Stimulated activated naive CD8-positive, alpha-beta T cell treated with anti-CD3 and anti-CD28 coated beads, Interleukin-15, amount 100 ng/mL, for 72 hours (primary cell): ENCODE measurements around the gene CNN2.

Experiments used
- ATAC-seq: fragments of 150-1000 bp; cut with Tn5 transposase; 2 replicates; pipeline ENCODE4 v1.10.0; 2021; ENCODE audit warnings: mild to moderate bottlenecking, moderate library complexity
- DNase-seq, 2 donors: peaks; one replicate each; pipeline ENCODE4 v3.0.0; 2021 to 2022
- H3K27ac Mint-ChIP-seq, 2 donors: one replicate each; pipeline ENCODE4 v1.8.0; 2022; ENCODE audit warnings: mild to moderate bottlenecking in 2 of 2, mixed read lengths in 2 of 2, moderate library complexity in 2 of 2
- H3K27me3 Mint-ChIP-seq: one replicate; pipeline ENCODE4 v1.8.0; 2022; ENCODE audit warnings: mixed read lengths
- H3K4me1 Mint-ChIP-seq: one replicate; pipeline ENCODE4 v1.8.0; 2022; ENCODE audit warnings: mild to moderate bottlenecking, mixed read lengths
- H3K4me3 Mint-ChIP-seq, 2 donors: one replicate each; pipeline ENCODE4 v1.8.0; 2022; ENCODE audit warnings: mild to moderate bottlenecking in 2 of 2, mixed read lengths in 2 of 2, moderate library complexity in 1 of 2
- H3K9me3 Mint-ChIP-seq, 2 donors: one replicate each; pipeline ENCODE4 v1.8.0; 2022; ENCODE audit warnings: mixed read lengths in 2 of 2

The CNN2 gene

GRCh38 chr19:991932-992669 lies 34.3 kb upstream of the CNN2 start:
- H3K27ac Mint-ChIP-seq: peak overlapping the region in 1 of 2 donors; percentile 63
- DNase-seq (no peak), ATAC-seq (no peak)
- H3K27me3 Mint-ChIP-seq: peaks cover 5% of the 10 kb centered on the region
- no peaks in the 10 kb centered on the region for H3K9me3 Mint-ChIP-seq
- H3K4me1 Mint-ChIP-seq: peaks cover 30% of the 10 kb centered on the region
- H3K4me3 Mint-ChIP-seq: no peak overlapping the region

- H3K4me3 Mint-ChIP-seq: no peak overlapping the region
Observed at GRCh38 chr19:992670-993055, 33.7 kb upstream of the CNN2 start.

GRCh38 chr19:993361-993830 lies 33.0 kb upstream of the CNN2 start:
- Mint-ChIP-seq H3K4me1 (peaks cover 24% of the 10 kb centered on the region), H3K9me3 (no peaks in the 10 kb centered on the region), H3K27me3 (peaks cover 14% of the 10 kb centered on the region), H3K27ac (no peak overlapping the region), H3K4me3 (no peak overlapping the region)
- ATAC-seq (no peak), DNase-seq (no peak)

More at GRCh38 chr19:992670-993055, 33.7 kb upstream of the CNN2 start:
- Mint-ChIP-seq H3K9me3 (no peaks in the 10 kb centered on the region), H3K4me1 (peaks cover 30% of the 10 kb centered on the region), H3K27ac (no peak overlapping the region), H3K27me3 (peaks cover 7% of the 10 kb centered on the region)
- DNase-seq: no peak
- ATAC-seq: no peak

- H3K9me3 Mint-ChIP-seq: no peaks in the 10 kb centered on the region
- no peak for ATAC-seq
- peaks cover 21% of the 10 kb centered on the region for H3K4me1 Mint-ChIP-seq
- H3K4me3 Mint-ChIP-seq: no peak overlapping the region
- peaks cover 19% of the 10 kb centered on the region for H3K27me3 Mint-ChIP-seq
- no peak overlapping the region for H3K27ac Mint-ChIP-seq
- no peak for DNase-seq
Observed at GRCh38 chr19:993831-994393, 32.5 kb upstream of the CNN2 start.

GRCh38 chr19:994516-994915 lies 31.9 kb upstream of the CNN2 start:
- peak overlapping the region in 1 of 2 donors; percentile 63 for H3K27ac Mint-ChIP-seq
- DNase-seq (no peak), ATAC-seq (no peak)
- H3K9me3 Mint-ChIP-seq: no peaks in the 10 kb centered on the region
- no peak overlapping the region for H3K4me3 Mint-ChIP-seq
- H3K4me1 Mint-ChIP-seq: peaks cover 23% of the 10 kb centered on the region
- peaks cover 25% of the 10 kb centered on the region for H3K27me3 Mint-ChIP-seq

- no peaks in the 10 kb centered on the region for H3K9me3 Mint-ChIP-seq
- no peak overlapping the region for H3K4me3 Mint-ChIP-seq
- ATAC-seq (no peak), DNase-seq (no peak)
- peaks cover 23% of the 10 kb centered on the region for H3K4me1 Mint-ChIP-seq
- H3K27me3 Mint-ChIP-seq: peaks cover 30% of the 10 kb centered on the region
- H3K27ac Mint-ChIP-seq: no peak overlapping the region
Observed at GRCh38 chr19:995051-995827, 31.2 kb upstream of the CNN2 start.

GRCh38 chr19:996051-996838 lies 30.2 kb upstream of the CNN2 start:
- H3K27me3 Mint-ChIP-seq: peaks cover 36% of the 10 kb centered on the region
- peaks cover 28% of the 10 kb centered on the region for H3K4me1 Mint-ChIP-seq
- peak overlapping the region; percentile 50 to 85 for H3K4me3 Mint-ChIP-seq
- peak; percentile 61 for ATAC-seq
- peak; percentile 58 to 71 for DNase-seq
- no peaks in the 10 kb centered on the region for H3K9me3 Mint-ChIP-seq
- H3K27ac Mint-ChIP-seq: peak overlapping the region in 1 of 2 donors; percentile 91

- no peak for DNase-seq
- H3K9me3 Mint-ChIP-seq: no peaks in the 10 kb centered on the region
- H3K27ac Mint-ChIP-seq: no peak overlapping the region
- no peak for ATAC-seq
- peaks cover 48% of the 10 kb centered on the region for H3K27me3 Mint-ChIP-seq
- no peak overlapping the region for H3K4me3 Mint-ChIP-seq
- peaks cover 30% of the 10 kb centered on the region for H3K4me1 Mint-ChIP-seq
Observed at GRCh38 chr19:998064-998463, 28.3 kb upstream of the CNN2 start.

- H3K27ac Mint-ChIP-seq: no peak overlapping the region
- ATAC-seq: no peak
- H3K27me3 Mint-ChIP-seq: peaks cover 48% of the 10 kb centered on the region
- peaks cover 30% of the 10 kb centered on the region for H3K4me1 Mint-ChIP-seq
- H3K9me3 Mint-ChIP-seq: no peaks in the 10 kb centered on the region
- H3K4me3 Mint-ChIP-seq: peak overlapping the region in 1 of 2 donors; percentile 17
- no peak for DNase-seq
Observed at GRCh38 chr19:999379-999719, 27.1 kb upstream of the CNN2 start.

GRCh38 chr19:1000095-1000494 lies 26.3 kb upstream of the CNN2 start, which contains the start of gene GRIN3B:
Gene GRIN3B (plus strand): TSS chr19:1000419. CDS start chr19:1000438, 19 bp downstream.
- no peaks in the 10 kb centered on the region for H3K9me3 Mint-ChIP-seq
- DNase-seq (peak; percentile 61 to 65), ATAC-seq (peak; percentile 53)
- H3K4me1 Mint-ChIP-seq: peaks cover 30% of the 10 kb centered on the region
- peaks cover 48% of the 10 kb centered on the region for H3K27me3 Mint-ChIP-seq
- peak within 1 kb of the TSS; percentile 39 to 53 for H3K4me3 Mint-ChIP-seq
- peak within 1 kb of the TSS in 1 of 2 donors; percentile 74 for H3K27ac Mint-ChIP-seq

GRCh38 chr19:1000591-1001537 lies 25.5 kb upstream of the CNN2 start:
- DNase-seq (no peak), ATAC-seq (no peak)
- H3K4me3 Mint-ChIP-seq: peak overlapping the region; percentile 39 to 53
- H3K27me3 Mint-ChIP-seq: peaks cover 48% of the 10 kb centered on the region
- peak overlapping the region in 1 of 2 donors; percentile 74 for H3K27ac Mint-ChIP-seq
- peaks cover 26% of the 10 kb centered on the region for H3K4me1 Mint-ChIP-seq
- H3K9me3 Mint-ChIP-seq: no peaks in the 10 kb centered on the region

GRCh38 chr19:1001538-1002166 lies 24.8 kb upstream of the CNN2 start:
- peak; percentile 60 for ATAC-seq
- H3K27ac Mint-ChIP-seq: no peak overlapping the region

GRCh38 chr19:1002600-1002999 lies 23.8 kb upstream of the CNN2 start:
- no peak for DNase-seq
- ATAC-seq: no peak
- H3K9me3 Mint-ChIP-seq: no peaks in the 10 kb centered on the region
- peaks cover 42% of the 10 kb centered on the region for H3K27me3 Mint-ChIP-seq
- H3K4me3 Mint-ChIP-seq: no peak overlapping the region
- H3K4me1 Mint-ChIP-seq: peaks cover 14% of the 10 kb centered on the region
- no peak overlapping the region for H3K27ac Mint-ChIP-seq

More at GRCh38 chr19:1001538-1002166, 24.8 kb upstream of the CNN2 start:
- peaks cover 43% of the 10 kb centered on the region for H3K27me3 Mint-ChIP-seq
- DNase-seq: peak; percentile 70 to 74
- peaks cover 18% of the 10 kb centered on the region for H3K4me1 Mint-ChIP-seq
- H3K4me3 Mint-ChIP-seq: peak overlapping the region in 1 of 2 donors; percentile 53
- H3K9me3 Mint-ChIP-seq: no peaks in the 10 kb centered on the region

GRCh38 chr19:1003283-1003682 lies 23.1 kb upstream of the CNN2 start:
- Mint-ChIP-seq H3K27ac (no peak overlapping the region), H3K4me1 (peaks cover 14% of the 10 kb centered on the region), H3K27me3 (peaks cover 35% of the 10 kb centered on the region), H3K9me3 (no peaks in the 10 kb centered on the region), H3K4me3 (no peak overlapping the region)
- DNase-seq: no peak
- ATAC-seq: no peak
